ENCODE measurements around the gene TBC1D22A. TPM values are rescaled to one million over a fixed set of nuclear protein-coding genes. Genes with fewer than 3 reads are reported as not detected.

Gene TBC1D22A
- total and polyA plus RNA-seq, 10 of the 15 experiments (the other 5 are each of a cell fraction or from before 2014, with no cell fraction given) = 0.63 to 44.7 (median 27.4) TPM

- no peak for TF ChIP-seq TCF7 (IDR thresholded peaks at IDR 0.05; ENCODE audit: borderline replicate concordance)
- TF ChIP-seq CREB1 (IDR thresholded peaks at IDR 0.05; ENCODE audit: low read depth) = no peak
- TF ChIP-seq DPF2 (IDR thresholded peaks at IDR 0.05) = no peak
These were observed 66.0 kb downstream of the TBC1D22A start (continued) for GRCh38 chr22:46828323-46828900.

- ATAC-seq (no peak), FAIRE-seq (no peak)
- CTCF ChIA-PET = no interaction called here
- TF ChIP-seq HSF1 (IDR thresholded peaks at IDR 0.05; ENCODE audit: low read depth, low read length) = no peak
- TF ChIP-seq ZNF592 (IDR thresholded peaks at IDR 0.05) = no peak
- TF ChIP-seq ELK1 (IDR thresholded peaks at IDR 0.05; ENCODE audit: low read depth, low read length) = no peak
- TF ChIP-seq E2F4 (IDR thresholded peaks at IDR 0.05; ENCODE audit: low read depth, low read length) = no peak
- no peak for TF ChIP-seq POLR2A (IDR thresholded peaks at IDR 0.05; ENCODE audit: low read depth, low read length)
- TF ChIP-seq PAX8 (IDR thresholded peaks at IDR 0.05) = no peak
- no peak for TF ChIP-seq FOXK2 (IDR thresholded peaks at IDR 0.05)
- TF ChIP-seq BRCA1 (IDR thresholded peaks at IDR 0.05; ENCODE audit: low read depth, low read length) = no peak
- TF ChIP-seq MEF2B (IDR thresholded peaks at IDR 0.05; ENCODE audit: partially characterized antibody, poor library complexity, severe bottlenecking) = no peak
- TF ChIP-seq RBBP5 (conservative IDR thresholded peaks at IDR 0.05) = no peak
- TF ChIP-seq MEF2A (IDR thresholded peaks at IDR 0.05; ENCODE audit: insufficient read depth, low read depth, low read length) = no peak
- no peak for TF ChIP-seq ZNF622 (IDR thresholded peaks at IDR 0.05)
- no peak for TF ChIP-seq KLF5 (IDR thresholded peaks at IDR 0.05; ENCODE audit: partially characterized antibody)
These were observed 66.9 kb downstream of the TBC1D22A start for GRCh38 chr22:46829117-46829891.

More at GRCh38 chr22:46829117-46829891, 66.9 kb downstream of the TBC1D22A start:
- H3K79me2 ChIP-seq (ENCODE audit: control insufficient read depth, insufficient read depth, low read length) = no peaks in the 10 kb centered on the region; the same call in 1 of the 2 replicates
- peaks cover 19 to 21% of the 10 kb centered on the region in 2 experiments for H3K36me3 ChIP-seq (ENCODE audit: control insufficient read depth in 2 of 2, insufficient read depth in 2 of 2, low read length in 1 of 2)
- intact Hi-C loops (cut with micrococcal nuclease; ENCODE audit: unreplicated experiment) (no loop called here), in situ Hi-C loops (cut with MboI) (no loop called here)
- H2AFZ ChIP-seq (ENCODE audit: control insufficient read depth, low read depth, low read length) = no peak overlapping the region
- H3K4me3 ChIP-seq = no peak overlapping the region
- POLR2A ChIA-PET = no interaction called here
- no peaks in the 10 kb centered on the region for H3K27me3 ChIP-seq (replicated peaks in 1 of 2; ENCODE audit: control insufficient read depth in 2 of 2, insufficient read depth in 2 of 2, low read length in 1 of 2)
- WGBS (ENCODE audit: insufficient coverage, insufficient replicate concordance, low lambda C conversion rate, missing lambda C conversion rate) = 92% methylated on average over 12 of the region's 12 CpGs
- no peaks in the 10 kb centered on the region for H3K4me1 ChIP-seq (ENCODE audit: control insufficient read depth, insufficient read depth, low read length)
- SMC1A ChIA-PET (ENCODE audit: uncharacterized antibody, unreplicated experiment) = no interaction called here
- 0 out of 2 replicates have a peak, but pooled peaks cover 4% of the 10 kb centered on the region for H4K20me1 ChIP-seq (ENCODE audit: control insufficient read depth, insufficient read depth)
- RAD21 ChIA-PET (ENCODE audit: unreplicated experiment) = no interaction called here
- DNase-seq (ENCODE audit: low read depth, low spot score) = no peak
- H3K9me3 ChIP-seq (replicated peaks; ENCODE audit: control insufficient read depth, insufficient read depth, low read length) = peaks cover 7% of the 10 kb centered on the region
- BruUV-seq (replicated peaks) = no TSS peak
- H3K4me2 ChIP-seq (ENCODE audit: control insufficient read depth, insufficient read depth) = no peak overlapping the region
- H3K9ac ChIP-seq (ENCODE audit: control insufficient read depth, insufficient read depth, low read length) = no peak overlapping the region
- H3K27ac ChIP-seq (ENCODE audit: control insufficient read depth, insufficient read depth) = no peak overlapping the region

Measured in GM12878 (cell line).